Activated CD8-positive, alpha-beta memory T cell treated with anti-CD3 and anti-CD28 coated beads, Interleukin-2, amount 50 U/mL, for 24 hours (primary cell): ENCODE data around the gene DLL1.

Experiments
- DNase-seq: peaks from one replicate; pipeline ENCODE4 v3.0.0-alpha.2; 2020; ENCODE audit errors: extremely low read depth

Gene DLL1

DNA sequence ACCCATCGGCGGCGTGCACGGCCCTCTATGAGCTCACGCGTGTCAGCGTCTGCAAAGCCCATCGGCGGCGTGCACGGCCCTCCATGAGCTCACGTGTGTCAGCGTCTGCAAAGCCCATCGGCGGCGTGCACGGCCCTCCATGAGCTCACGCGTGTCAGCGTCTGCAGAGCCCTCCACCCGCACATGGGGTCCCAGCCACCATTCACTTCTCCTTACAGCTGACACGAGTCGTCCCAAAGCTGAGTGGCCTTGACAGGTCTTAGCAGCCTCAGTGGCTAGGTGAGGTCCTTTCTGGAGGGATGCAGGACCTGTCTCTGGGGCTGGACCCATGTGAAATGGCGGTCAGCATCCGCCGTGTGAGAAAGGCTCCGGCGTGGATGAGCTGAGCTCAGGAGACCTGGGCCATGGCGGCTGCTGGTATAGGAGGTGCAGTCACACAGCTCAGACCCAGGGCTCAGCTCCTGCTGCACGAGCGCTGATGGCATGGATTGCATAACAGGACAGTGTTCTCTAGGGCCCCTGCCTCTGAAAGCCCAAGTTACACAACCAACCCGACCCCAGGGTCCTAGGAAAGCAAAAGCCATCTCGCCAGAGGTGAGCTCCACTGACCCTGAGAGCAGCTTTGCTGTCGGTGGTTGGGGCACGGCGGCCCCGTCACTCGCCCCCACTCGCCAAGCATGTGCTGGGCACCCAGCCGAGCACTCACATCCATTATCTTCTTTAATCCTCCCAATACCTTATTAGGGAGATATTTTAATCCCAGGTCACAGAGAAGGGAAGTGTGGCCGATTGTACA lies 38.9 kb downstream of the DLL1 start:
- DNase-seq, result no peak

GRCh38 chr6:170250981-170251775 lies 39.7 kb downstream of the DLL1 start:
- no peak for DNase-seq

GRCh38 chr6:170250455-170250854 lies 40.4 kb downstream of the DLL1 start:
- DNase-seq, result no peak

GRCh38 chr6:170249817-170250216 lies 41.1 kb downstream of the DLL1 start:
- no peak for DNase-seq

GRCh38 chr6:170248861-170249600 lies 41.8 kb downstream of the DLL1 start:
- DNase-seq, result no peak

DNA sequence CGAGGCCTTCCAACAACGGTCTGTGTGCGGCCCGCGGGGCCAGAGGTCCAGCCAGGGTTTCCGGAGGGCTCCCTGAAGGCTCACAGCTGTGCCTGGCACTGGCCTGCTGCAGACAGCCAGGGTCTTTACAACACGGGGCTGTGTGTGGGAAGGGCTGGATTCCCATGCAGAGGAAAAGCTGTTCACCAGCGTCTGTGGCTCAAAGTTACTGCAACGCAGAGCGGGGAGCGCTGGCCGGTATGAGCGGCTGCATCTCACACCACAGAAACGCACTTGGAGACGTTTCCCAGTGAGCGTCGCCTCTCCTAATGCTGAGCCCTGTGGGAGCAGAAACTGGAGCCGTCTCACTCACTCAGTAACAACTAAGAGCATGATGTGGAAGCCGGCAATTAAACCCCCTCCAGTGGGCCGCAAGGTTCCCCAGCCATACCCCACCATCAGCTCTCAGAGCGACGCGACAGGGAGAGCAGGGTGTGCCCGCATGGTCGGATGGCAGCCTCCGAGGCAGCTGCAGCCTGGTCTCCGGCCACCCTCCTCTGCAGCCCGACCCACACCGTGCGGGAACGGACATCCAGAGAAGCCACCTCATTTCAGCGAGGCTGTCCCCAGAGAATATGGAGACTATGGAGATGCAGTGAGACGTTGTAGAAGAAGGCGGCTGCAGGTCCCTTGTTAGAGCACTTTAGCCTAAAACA lies 42.6 kb downstream of the DLL1 start:
- DNase-seq, result no peak

DNA sequence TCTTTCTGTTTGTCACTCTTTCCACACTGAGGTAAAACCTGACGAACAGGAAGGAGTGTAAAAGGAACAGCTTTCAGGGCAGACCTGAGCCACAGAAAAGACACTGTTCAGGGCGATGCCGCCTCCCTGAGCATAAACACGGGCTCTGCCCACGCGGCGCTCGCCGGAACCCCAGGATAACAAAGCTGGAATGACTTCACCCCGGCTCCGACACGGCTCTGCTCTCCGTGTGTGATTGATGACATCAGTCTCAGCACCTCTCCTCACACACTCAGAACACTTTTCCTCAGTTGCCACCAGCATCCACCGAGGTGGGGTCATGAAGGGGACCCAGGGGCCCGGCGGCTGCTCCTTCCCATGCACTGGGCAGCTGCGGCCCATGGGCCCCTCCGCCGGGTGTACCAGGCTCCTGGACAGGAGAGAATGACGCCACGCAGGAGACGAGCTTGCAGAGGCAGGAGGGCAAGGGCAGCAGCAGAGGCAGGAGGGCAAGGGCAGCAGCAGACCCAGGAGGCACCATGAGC lies 43.6 kb downstream of the DLL1 start:
- no peak for DNase-seq

- DNase-seq, result no peak
These were observed 45.3 kb downstream of the DLL1 start for GRCh38 chr6:170245475-170245992.

- DNase-seq, result no peak
These were observed 46.0 kb downstream of the DLL1 start for GRCh38 chr6:170244721-170245474.

GRCh38 chr6:170243791-170244291 lies 47.0 kb downstream of the DLL1 start:
- no peak for DNase-seq

DNA sequence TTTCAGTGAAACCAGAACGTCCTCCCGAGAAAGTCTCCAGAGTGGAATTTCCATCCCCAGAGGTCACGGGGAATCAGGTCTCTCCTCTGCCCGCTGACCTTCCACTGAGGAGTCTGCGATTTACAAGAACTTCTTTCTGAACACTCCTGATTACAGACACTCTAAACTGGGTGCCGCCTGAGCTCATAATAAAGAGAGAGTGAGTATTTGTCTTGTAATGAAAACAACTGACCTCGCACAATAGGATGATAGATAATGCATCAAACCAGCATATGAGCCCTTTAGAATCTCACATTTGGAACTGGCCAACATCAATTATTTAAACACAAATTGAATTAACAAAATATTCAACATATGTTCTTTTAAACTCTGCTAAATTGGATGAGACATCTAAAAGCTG lies 47.5 kb downstream of the DLL1 start:
- DNase-seq, result no peak

DNA sequence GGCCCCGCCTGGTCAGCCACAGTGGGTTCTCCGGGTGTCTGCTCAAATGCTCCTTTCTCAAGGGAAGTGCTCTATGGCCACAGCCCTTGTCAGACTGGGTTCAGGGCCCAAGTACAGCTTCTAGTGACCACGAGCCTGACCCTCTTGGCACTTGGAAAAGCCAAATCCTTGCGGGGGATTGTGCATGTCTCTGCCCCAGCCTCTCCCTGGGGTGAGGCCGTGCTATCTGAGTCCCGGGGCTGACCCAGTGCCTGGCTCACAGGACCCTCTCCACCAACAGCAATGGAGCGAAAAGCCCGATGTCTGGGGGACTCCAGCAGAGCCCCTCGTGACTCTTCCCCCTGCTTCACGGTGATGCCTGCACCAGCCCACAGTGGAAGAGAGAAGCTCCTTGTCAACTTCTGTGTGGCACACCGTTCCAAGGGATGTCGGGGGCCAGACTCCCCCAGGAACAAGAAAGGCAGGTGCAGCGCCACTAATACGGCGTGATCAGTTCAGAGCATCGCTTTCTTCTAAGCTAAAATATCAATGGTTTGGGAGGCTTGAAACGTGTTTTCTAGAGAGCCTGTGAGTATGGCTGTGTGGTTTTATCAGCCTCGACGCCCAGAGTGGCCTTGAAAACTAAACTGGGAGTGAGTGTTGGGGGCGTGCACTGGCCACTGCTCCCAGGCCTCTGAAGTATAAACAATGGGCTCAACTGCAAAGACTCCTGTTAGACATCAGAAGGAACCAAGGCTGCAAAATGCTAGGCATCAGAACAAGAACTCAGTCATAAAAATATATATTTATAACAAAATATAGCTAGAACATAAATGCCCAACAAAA lies 51.9 kb downstream of the DLL1 start:
- DNase-seq, result no peak

- no peak for DNase-seq
These were observed 52.7 kb downstream of the DLL1 start for GRCh38 chr6:170237999-170238740.

DNA sequence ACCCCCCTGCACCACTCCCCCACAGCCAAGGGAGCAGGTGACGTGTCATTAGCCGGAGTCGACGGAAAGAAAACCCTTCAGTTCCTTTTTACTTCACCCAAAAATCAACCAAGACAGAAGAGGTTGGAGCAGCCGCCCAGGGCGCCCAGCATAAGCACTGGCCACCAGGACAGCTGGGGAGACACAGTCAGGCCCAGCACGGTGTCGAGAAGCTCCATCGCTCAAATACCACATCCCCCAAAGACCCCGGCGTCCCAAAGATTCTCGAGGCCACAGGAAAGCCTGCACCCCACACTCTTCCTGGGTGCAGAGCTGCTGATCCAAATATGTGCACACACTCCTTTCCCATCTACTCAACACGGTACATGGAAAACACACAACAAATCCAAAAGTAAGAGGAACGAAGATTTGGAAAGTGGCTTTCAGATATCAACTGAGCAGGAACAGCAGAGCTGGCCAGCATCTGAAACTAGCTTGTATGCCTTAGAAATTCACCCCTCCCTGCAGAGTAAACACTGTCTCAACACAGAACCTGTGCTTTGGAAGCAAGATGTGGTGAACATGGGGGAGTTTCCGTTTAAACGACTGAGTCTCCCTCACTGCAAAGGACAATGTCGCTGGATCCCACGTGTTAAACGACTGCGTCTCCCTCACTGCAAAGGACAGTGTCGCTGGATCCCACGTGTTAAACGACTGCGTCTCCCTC lies 54.6 kb downstream of the DLL1 start:
- DNase-seq, result no peak

GRCh38 chr6:170235391-170236125 lies 55.3 kb downstream of the DLL1 start:
- no peak for DNase-seq

DNA sequence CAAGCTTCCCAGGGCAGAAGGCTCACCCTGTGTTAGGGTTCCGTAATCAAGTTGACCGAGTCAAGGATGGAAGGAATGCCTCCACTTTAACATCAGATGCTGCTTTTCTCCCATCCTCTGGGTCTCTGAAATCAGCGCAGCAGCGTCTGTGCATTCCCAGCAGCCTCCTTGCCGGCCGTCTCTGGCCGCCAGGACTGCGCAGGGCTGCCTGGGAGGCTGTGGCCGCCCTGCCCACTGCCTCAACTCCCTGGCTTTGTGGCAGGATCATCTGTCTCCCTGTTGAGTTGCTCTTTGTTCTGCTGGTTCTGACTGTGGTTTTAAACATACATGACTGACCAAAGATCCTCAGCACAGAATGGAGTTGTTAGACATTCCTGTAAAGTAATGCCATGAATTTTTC lies 56.5 kb downstream of the DLL1 start:
- no peak for DNase-seq
